NCI-H2227 (cell line): ENCODE data around the gene SLIT3.
A peak's percentile ranks its signal among the peaks of the same experiment; 100 is the strongest.

Source experiments
- DNase-seq: peaks from one replicate; lab custom pipeline; 2025; ENCODE audit not compliant: unreplicated experiment; lab: John Stamatoyannopoulos, UW

SLIT3 gene

DNA sequence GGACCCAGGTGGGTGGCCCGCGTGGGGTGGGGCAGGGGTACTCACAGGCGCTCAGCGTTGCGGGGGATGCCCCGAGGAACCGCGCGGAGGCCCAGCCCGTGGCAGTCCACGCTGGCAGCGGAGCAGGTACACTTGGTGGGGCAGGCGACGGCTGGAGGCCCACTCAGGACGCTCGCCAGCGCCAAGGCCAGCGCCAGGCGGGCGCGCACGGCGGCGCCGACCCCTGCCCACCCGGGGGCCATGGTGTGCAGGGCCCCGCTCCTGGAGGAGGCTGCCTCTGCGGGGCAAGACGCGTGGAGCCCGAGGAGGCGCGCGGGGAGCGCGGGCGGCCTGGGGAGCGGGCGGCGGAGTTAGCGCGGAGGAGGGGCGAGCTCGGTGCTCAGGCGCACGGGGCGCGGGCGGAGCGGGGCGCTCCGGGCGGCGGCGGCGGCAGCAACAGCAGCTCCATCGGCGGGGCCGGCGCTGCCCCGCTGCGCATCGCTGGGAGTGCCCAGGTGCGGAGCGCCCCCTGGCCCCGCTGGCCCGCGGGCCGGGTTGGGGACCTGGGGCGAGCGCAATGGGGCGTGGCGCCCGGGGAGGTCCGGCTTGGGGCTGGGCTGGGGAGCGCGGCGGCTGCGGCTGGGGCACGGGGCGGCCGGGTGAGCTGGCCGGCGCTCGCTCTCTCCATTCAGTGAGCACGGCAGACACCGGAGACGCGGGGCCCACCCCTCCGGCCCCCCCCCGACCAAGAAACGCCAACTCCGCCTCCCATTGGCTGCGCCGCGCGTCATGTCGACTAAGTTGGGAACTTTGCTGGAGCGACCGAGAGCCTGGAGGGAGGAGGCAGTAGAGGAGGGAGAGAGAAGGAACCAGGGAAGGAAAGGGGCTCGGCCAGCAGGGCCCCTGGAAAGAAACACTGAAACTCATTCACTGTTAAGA, at the start of gene SLIT3:
Gene SLIT3 (minus strand): TSS at position 672 of the 918 bp plus-strand sequence. CDS start 430 bp downstream, at position 242.
- DNase-seq = peak; percentile 15

DNA sequence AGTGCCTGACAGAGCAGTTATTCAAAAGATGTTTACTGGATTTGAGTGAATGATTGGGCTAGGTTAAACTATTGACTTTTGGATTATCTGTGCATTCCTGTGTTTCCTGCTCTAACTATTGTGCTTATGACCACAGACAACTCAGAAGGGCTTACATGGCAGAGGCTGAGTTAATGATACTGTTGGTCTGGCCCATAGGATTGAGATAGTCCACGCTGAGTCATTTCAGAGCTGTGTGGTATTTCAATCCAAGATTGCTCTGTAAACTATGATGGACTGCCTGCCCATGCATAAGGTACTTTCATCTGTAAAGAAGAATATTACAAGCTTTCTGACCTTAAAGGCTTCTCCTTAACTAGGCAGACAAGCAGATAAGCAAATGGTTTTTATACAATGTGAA, 49.1 kb upstream of the SLIT3 start:
- DNase-seq = no peak

DNA sequence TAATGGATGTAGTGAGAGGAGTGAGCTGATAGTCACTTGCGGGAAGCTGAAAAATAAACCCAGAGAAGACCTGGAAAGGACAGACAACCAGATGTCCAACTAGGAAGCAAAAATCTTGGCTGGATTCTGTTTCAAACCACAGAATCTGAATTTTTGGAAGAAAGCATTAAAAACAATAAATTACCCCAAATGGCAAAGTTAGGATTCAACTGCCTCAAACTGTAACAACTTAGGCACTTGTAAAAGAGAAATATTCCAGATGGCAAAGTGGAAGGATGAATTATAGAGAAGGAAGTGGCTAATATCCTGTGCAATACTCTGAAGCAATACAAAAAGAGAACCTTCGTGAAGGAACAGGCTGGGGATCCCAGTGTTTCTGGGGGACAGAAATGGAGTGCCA, 46.8 kb upstream of the SLIT3 start:
- DNase-seq = no peak

GRCh38 chr5:169344629-169345028, 43.7 kb upstream of the SLIT3 start:
- DNase-seq = no peak

- DNase-seq = no peak
Measured at GRCh38 chr5:169343766-169344165, 42.8 kb upstream of the SLIT3 start.

GRCh38 chr5:169341556-169341955, 40.6 kb upstream of the SLIT3 start:
- no peak for DNase-seq

- DNase-seq = no peak
Measured at GRCh38 chr5:169339869-169340268, 38.9 kb upstream of the SLIT3 start.

DNA sequence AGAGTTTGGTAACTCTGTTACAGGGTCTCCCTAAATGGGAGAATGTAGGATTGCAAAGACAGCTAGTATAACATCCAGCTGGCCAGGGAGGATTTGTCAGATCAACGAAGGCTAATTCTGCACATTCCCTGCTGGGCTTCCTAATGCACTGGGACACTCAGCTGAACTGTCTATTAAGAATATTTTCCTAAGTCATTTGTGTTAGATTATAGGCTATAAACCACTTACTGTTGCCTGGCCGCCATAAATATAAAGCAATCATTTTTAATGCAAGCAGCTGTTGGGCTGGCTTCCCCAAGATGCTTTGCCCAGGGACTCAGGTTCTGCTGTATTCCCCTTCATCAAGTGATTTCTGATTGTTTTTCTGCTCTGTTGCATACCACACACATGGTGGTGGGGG, 35.3 kb upstream of the SLIT3 start:
- peak; percentile 62 for DNase-seq

DNA sequence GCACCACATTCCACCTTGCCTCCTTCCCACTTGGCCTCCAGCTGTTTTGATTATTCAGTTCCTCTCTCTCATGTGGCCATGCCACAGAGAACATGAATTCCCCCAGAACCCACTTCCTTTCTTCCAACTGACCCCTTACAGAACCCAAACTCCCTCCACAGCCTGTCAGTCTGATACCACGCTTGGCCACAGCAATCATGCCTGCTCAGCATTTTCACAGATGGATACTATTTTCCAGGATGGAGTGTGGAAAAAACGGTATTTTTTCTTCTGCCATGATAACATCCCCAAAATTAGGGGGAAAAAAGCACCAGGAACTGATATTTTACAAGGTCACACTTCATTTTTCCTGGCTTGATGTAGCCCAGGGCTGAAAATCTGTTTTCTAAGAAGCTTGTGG, 34.9 kb upstream of the SLIT3 start:
- DNase-seq = no peak

- no peak for DNase-seq
Measured at GRCh38 chr5:169333518-169333917, 32.6 kb upstream of the SLIT3 start.

DNA sequence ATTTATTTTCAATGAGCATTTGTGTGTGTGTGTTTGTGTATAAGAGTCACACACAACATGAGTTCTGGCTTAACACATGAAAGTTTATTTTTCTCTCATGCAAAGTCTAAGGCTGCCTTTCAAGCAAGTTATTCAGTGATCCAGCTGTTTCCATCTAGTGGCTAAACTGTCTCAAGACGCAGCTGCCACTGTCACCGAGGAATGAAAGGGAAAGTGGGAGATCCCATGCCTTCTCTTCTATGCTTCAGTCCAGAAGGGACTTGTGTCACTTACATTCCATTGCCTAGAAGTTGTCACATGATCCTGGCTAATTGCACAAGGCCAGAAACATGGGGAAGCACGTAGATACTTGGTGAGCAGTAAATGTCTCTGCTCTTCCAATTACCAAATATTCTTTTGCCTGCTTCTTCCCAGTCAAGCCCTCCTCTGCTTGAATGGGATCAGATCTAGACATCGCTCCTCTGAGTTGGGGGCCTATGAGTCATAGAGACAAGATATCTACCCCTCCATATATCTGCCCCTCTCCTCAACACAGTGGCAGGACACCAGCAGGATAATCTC, 30.4 kb upstream of the SLIT3 start:
- DNase-seq = no peak

DNA sequence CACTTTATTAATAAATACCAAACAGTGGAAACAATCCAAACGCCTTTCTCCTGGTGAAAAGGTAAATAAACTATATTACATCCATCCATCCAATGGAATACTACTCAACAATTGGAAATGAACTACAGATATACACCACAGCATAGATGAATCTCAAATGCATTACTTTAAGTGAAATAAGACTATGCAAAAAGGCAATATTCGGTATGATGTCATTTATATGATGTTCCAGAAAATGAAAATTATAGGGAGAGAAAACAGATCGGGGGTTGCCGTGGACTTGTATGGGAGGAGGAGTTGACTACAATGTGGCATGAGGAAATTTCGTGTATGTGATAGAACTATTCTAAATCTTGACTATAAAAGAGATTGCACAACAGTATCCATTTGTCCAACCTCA, 27.5 kb upstream of the SLIT3 start:
- DNase-seq = no peak

- no peak for DNase-seq
Measured at GRCh38 chr5:169325273-169325672, 24.3 kb upstream of the SLIT3 start.

DNA sequence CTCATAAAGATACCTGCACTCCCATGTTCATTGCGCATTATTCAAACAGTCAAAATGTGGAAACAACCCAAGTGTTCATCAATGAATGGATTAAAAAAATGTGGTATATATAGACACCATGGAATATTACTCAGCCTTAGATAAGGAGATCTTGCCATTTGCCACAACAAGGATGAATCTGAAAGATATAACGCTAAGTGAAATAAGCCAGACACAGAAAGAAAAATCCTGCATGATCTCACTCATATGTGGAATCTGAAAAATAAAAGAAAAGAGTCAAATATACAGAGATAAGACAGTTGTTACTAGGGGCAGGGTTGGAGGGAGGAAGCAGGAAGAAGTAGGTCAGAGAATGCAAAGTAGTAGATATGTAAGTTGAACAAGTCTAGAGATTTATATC, 17.6 kb upstream of the SLIT3 start:
- DNase-seq = no peak

- no peak for DNase-seq
Measured at GRCh38 chr5:169307646-169308045, 6.7 kb upstream of the SLIT3 start.

DNA sequence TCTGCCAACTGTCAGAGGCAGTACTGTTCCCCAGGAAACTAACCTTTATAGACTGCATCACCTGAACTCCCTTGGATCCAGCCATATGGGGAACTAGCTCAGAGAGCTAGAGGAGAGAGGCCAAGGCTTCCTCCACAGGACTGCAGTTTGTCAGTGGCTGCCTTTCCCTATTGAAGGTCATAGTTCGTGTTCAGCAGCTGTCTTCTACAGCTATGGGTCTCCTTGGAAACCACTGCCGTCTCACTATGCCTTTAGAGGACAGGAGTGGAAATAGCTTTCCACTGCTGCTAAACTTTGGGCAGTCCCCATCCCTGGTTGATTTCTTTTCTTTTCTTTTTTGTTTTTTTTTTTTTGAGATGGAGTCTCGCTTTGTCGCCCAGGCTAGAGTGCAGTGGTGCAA, 4.4 kb upstream of the SLIT3 start:
- DNase-seq = no peak

- no peak for DNase-seq
Measured at GRCh38 chr5:169304175-169304574, 3.2 kb upstream of the SLIT3 start.

- DNase-seq = no peak
Measured at GRCh38 chr5:169303119-169303515, 2.2 kb upstream of the SLIT3 start.

- peak; percentile 67 for DNase-seq
Measured at GRCh38 chr5:169302491-169303118, 1.7 kb upstream of the SLIT3 start.

DNA sequence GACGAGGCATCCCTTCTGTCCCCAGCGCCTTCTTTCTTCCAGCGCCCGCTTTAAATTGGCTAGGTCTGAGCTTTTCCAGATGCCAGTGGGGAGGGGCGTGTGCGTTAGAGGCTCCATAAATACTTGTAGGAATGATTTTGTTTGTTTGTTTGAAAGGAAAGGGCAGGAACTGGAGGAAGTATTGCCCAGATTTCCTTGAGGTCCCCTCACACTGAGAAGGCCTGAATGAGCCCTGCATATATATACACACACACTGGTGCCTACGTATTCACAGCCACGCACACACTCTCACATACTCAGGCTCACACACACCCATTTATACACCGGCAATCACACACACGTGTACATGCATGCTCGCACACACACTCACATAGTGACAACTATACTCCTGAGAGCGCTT, 1.0 kb upstream of the SLIT3 start:
- no peak for DNase-seq

GRCh38 chr5:169301386-169301934, 521 bp upstream of the SLIT3 start:
- no peak for DNase-seq
